A673 (cell line): ENCODE data around the gene UVSSA. TPM values are rescaled to one million over a fixed set of nuclear protein-coding genes. Genes with fewer than 3 reads are reported as not detected.

Experiments
- BruUV-seq: library from RNA; stranded (reverse); fragments of 400-500 nt; replicated peaks from 2 replicates; lab custom pipeline; 2021; lab: Mats Ljungman, UMichigan
- CTCF ChIA-PET: fragments of 300-600 bp; sonication (Branson Sonifier 250); formaldehyde crosslinking; loops from one replicate; lab custom pipeline; 2022; ENCODE audit warnings: antibody characterized with exemption; lab: Charles Lee
- POLR2A ChIA-PET: fragments of 300-600 bp; sonication (Branson Sonifier 250); formaldehyde crosslinking; loops from one replicate; lab custom pipeline; 2022; ENCODE audit warnings: antibody characterized with exemption; ENCODE audit not compliant: low non-redundant PET; lab: Charles Lee
- DNase-seq: peaks from one replicate; pipeline ENCODE4 v3.0.0-alpha.2; 2015; ENCODE audit warnings: low spot score
- H3K27ac ChIP-seq: fragments of 200-600 bp; sonication (generic); 2 replicates; pipeline ENCODE4 v1.5.1; 2016; ENCODE audit warnings: mixed run types, low read depth, mild to moderate bottlenecking, mixed read lengths, antibody characterized with exemption, low read length; ENCODE audit not compliant: poor library complexity, severe bottlenecking
- H3K27me3 ChIP-seq: fragments of 200-600 bp; sonication (generic); replicated peaks from 2 replicates; pipeline ENCODE4 v1.6.1; 2017; ENCODE audit warnings: mixed run types, low read depth, mild to moderate bottlenecking, mixed read lengths, antibody characterized with exemption, low read length; ENCODE audit not compliant: insufficient read depth, poor library complexity
- H3K36me3 ChIP-seq: fragments of 200-600 bp; sonication (generic); 2 replicates; pipeline ENCODE4 v1.6.1; 2016; ENCODE audit warnings: mixed run types, mild to moderate bottlenecking, mixed read lengths, antibody characterized with exemption, low read length; ENCODE audit not compliant: insufficient read depth, poor library complexity, severe bottlenecking
- H3K4me1 ChIP-seq: fragments of 200-600 bp; sonication (generic); 2 replicates; pipeline ENCODE4 v1.6.1; 2017; ENCODE audit warnings: mixed run types, mild to moderate bottlenecking, mixed read lengths, antibody characterized with exemption, low read length; ENCODE audit not compliant: insufficient read depth, poor library complexity, severe bottlenecking
- H3K4me3 ChIP-seq: fragments of 200-600 bp; sonication (generic); 2 replicates; pipeline ENCODE4 v1.5.1; 2016; ENCODE audit warnings: low read depth, mixed run types, mild to moderate bottlenecking, mixed read lengths, low read length; ENCODE audit not compliant: poor library complexity, severe bottlenecking
- H3K9me3 ChIP-seq: fragments of 200-600 bp; sonication (generic); 2 replicates; pipeline ENCODE4 v1.6.1; 2016; ENCODE audit warnings: mixed run types, low read depth, mild to moderate bottlenecking, mixed read lengths, antibody characterized with exemption, low read length; ENCODE audit not compliant: poor library complexity, severe bottlenecking
- EZH2 ChIP-seq: fragments of 200-600 bp; sonication (generic); IDR thresholded peaks from 2 replicates; pipeline ENCODE4 v1.6.1; 2017; ENCODE audit warnings: borderline replicate concordance, low read depth, mild to moderate bottlenecking, mixed read lengths, antibody characterized with exemption, low read length; ENCODE audit not compliant: poor library complexity, severe bottlenecking
- intact Hi-C: fragments of 100-400 bp; cut with micrococcal nuclease; formaldehyde crosslinking; loops from one replicate; pipeline ENCODE4 v1.10.0; 2022; ENCODE audit not compliant: unreplicated experiment
- total RNA-seq: library from RNA; stranded (reverse); gene quantifications from 2 replicates; pipeline ENCODE4 v1.2.3, GENCODE V29; 2021
- TF ChIP-seq, protein P1 (sequence below): fragments of 300-800, 200-600 bp; sonication (generic); conservative IDR thresholded peaks from 2 replicates; pipeline ENCODE4 v1.5.1; 2017; ENCODE audit warnings: low read depth, mild to moderate bottlenecking, antibody characterized with exemption, low read length, moderate library complexity, mixed read lengths

UVSSA gene
- total RNA-seq, 1 experiment from 2014 or later = 20.3 TPM

- H3K4me1 ChIP-seq = no peaks in the 10 kb centered on the region
- ChIA-PET POLR2A (no interaction called here), CTCF (no interaction called here)
- H3K36me3 ChIP-seq = peaks cover 28% of the 10 kb centered on the region
- H3K9me3 ChIP-seq = no peaks in the 10 kb centered on the region
- no peak overlapping the region for H3K27ac ChIP-seq
- no peak for DNase-seq
- no TSS peak for BruUV-seq
- TF ChIP-seq, protein P1, sequence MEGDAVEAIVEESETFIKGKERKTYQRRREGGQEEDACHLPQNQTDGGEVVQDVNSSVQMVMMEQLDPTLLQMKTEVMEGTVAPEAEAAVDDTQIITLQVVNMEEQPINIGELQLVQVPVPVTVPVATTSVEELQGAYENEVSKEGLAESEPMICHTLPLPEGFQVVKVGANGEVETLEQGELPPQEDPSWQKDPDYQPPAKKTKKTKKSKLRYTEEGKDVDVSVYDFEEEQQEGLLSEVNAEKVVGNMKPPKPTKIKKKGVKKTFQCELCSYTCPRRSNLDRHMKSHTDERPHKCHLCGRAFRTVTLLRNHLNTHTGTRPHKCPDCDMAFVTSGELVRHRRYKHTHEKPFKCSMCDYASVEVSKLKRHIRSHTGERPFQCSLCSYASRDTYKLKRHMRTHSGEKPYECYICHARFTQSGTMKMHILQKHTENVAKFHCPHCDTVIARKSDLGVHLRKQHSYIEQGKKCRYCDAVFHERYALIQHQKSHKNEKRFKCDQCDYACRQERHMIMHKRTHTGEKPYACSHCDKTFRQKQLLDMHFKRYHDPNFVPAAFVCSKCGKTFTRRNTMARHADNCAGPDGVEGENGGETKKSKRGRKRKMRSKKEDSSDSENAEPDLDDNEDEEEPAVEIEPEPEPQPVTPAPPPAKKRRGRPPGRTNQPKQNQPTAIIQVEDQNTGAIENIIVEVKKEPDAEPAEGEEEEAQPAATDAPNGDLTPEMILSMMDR = no peak
- TF ChIP-seq EZH2 = no peak
- intact Hi-C loops = no loop called here
- H3K27me3 ChIP-seq = no peaks in the 10 kb centered on the region
- H3K4me3 ChIP-seq = no peak overlapping the region
Measured at GRCh38 chr4:1325176-1325480, 21.9 kb upstream of the UVSSA start.

DNA sequence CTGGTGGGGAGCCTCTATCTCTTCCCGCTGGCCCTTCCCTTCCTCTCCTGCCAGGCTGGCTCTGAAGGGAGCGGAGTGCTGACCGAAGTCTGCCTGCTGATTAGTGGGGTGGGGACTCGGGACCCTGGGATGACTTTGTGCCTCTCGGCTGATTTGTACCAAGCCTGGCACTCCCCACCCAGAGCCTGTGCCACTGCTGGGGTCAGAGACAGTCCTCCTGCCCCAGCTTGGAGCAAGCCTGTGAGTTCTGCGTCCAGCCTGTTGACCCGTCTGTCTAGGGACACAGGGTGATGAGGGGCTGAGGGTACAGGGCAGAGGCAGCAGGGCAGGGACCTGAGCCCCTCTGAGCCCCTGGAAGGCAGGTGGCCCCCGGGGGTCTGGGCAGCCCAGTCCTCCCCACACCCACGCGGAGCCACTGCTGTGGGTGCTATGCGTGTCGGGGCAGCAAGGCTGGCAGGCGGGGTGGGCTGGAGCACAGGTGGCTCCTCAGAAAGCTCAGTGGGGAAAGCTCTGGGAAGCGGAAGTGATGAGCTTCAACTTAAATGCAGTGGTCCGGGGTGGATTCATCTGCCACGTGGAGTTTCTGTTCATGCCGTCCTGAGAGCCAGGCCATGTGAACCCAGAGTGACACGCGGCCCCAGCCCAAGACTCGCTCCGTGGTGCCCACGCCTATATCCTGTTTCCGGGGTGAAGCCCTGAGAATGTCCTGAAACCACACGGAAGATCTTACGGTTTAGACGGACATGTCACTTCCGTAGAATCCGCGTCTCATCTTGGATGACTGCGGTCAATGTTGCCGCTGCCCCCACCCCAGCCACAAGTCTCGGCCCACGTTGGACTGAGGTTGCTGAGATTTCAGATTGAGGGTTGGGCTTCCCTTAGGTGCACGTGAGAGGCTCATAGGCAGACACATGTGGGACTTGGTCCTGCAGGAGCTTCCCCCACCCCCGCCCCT lies 21.1 kb upstream of the UVSSA start:
- Histone ChIP-seq H3K4me1 (no peaks in the 10 kb centered on the region), H3K27ac (no peak overlapping the region), H3K27me3 (no peaks in the 10 kb centered on the region), H3K9me3 (no peaks in the 10 kb centered on the region), H3K36me3 (peaks cover 28% of the 10 kb centered on the region), H3K4me3 (no peak overlapping the region)
- no peak for DNase-seq
- BruUV-seq = no TSS peak
- POLR2A ChIA-PET = no interaction called here
- CTCF ChIA-PET = no interaction called here
- intact Hi-C loops = no loop called here
- no peak for TF ChIP-seq EZH2
- TF ChIP-seq, protein P1 = no peak

- peaks cover 28% of the 10 kb centered on the region for H3K36me3 ChIP-seq
- no peaks in the 10 kb centered on the region for H3K27me3 ChIP-seq
- POLR2A ChIA-PET = no interaction called here
- no peaks in the 10 kb centered on the region for H3K4me1 ChIP-seq
- no peaks in the 10 kb centered on the region for H3K9me3 ChIP-seq
- no peak for DNase-seq
- H3K27ac ChIP-seq = no peak overlapping the region
- BruUV-seq = no TSS peak
- TF ChIP-seq, protein P1 = no peak
- no peak for TF ChIP-seq EZH2
- H3K4me3 ChIP-seq = no peak overlapping the region
- intact Hi-C loops = no loop called here
- CTCF ChIA-PET = no interaction called here
Measured at GRCh38 chr4:1326751-1327525, 20.1 kb upstream of the UVSSA start.
